ENCODE measurements around the gene TMEM181.
"Not testable (repeated sequence)": the region's sequence is repeated elsewhere in the genome, so short reads cannot be mapped to it uniquely, and the experiment has no call there.

DNA sequence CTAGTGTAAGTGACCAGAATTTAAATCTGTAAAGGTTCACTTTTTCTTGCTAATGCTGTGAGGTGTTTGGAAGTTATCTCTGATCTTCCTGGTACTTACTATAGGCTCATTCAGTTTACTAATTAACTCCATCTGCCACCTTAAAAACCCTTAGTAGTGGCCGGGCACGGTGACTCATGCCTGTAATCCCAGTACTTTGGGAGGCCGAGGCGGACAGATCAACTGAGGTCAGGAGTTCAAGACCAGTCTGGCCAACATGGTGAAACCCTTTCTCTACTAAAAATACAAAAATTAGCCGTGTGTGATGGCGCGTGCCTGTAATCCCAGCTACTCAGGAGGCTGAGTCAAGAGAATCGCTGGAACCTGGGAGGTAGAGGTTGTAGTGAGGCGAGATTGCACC is 97.1 kb downstream of the TMEM181 start:
- TF ChIP-seq, protein P1, sequence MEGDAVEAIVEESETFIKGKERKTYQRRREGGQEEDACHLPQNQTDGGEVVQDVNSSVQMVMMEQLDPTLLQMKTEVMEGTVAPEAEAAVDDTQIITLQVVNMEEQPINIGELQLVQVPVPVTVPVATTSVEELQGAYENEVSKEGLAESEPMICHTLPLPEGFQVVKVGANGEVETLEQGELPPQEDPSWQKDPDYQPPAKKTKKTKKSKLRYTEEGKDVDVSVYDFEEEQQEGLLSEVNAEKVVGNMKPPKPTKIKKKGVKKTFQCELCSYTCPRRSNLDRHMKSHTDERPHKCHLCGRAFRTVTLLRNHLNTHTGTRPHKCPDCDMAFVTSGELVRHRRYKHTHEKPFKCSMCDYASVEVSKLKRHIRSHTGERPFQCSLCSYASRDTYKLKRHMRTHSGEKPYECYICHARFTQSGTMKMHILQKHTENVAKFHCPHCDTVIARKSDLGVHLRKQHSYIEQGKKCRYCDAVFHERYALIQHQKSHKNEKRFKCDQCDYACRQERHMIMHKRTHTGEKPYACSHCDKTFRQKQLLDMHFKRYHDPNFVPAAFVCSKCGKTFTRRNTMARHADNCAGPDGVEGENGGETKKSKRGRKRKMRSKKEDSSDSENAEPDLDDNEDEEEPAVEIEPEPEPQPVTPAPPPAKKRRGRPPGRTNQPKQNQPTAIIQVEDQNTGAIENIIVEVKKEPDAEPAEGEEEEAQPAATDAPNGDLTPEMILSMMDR (conservative IDR thresholded peaks at IDR 0.05): not testable (repeated sequence)
- TF ChIP-seq EZH2 (IDR thresholded peaks at IDR 0.05; ENCODE audit: low read depth): not testable (repeated sequence)

All from PC-9 (cell line).